MM.1S (cell line): ENCODE measurements around the gene SSBP4.

Experiments
- EZH2 ChIP-seq: fragments of 300-600 bp; sonication (generic); optimal IDR thresholded peaks from 2 replicates; pipeline ENCODE3; 2017; ENCODE audit warnings: low read depth, mild to moderate bottlenecking, antibody characterized with exemption, low read length, mixed read lengths
- TF ChIP-seq, protein P1 (sequence below): fragments of 300-600 bp; sonication (generic); IDR thresholded peaks from 2 replicates; pipeline ENCODE4 v1.5.1; 2016; ENCODE audit warnings: antibody characterized with exemption, low read length, mixed read lengths

DNA sequence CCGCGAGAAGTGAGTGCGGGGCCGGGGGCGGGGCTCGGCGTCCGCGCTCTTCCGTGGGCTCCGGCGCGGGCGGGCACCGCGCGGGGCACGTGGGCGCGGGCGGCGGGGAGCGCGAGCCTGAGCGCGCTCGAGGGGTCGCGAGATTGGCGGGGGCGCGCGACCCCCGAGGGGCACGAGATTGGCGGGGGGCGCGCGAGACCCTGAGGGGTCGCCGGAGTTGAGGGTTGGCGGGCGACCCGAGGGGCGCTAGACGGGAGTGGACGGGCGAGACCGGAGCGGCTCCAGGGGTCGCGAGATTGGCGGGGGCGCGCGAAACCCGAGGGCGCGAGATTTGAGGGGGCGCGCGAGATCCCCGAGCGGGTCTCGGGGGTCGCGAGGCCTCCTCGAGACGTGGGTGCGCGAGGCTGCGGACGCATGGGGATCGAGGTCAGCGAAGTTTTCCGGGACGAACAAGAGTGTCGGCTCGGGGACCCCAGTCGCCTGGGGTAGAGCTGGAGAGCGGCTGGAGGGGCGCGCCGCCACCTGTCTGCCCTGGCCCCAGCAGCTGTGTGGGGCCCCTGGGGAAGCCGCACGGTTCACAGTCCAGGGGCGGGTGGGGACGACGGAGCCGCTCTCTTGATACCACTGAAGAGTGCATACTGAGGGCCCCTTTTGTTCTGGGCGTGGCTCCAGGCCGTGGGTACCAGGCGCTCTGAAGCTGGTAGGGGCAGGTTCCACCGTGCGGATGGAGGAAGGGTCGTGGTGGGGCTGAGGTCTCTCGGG, 682 bp downstream of the SSBP4 start:
- TF ChIP-seq, protein P1, sequence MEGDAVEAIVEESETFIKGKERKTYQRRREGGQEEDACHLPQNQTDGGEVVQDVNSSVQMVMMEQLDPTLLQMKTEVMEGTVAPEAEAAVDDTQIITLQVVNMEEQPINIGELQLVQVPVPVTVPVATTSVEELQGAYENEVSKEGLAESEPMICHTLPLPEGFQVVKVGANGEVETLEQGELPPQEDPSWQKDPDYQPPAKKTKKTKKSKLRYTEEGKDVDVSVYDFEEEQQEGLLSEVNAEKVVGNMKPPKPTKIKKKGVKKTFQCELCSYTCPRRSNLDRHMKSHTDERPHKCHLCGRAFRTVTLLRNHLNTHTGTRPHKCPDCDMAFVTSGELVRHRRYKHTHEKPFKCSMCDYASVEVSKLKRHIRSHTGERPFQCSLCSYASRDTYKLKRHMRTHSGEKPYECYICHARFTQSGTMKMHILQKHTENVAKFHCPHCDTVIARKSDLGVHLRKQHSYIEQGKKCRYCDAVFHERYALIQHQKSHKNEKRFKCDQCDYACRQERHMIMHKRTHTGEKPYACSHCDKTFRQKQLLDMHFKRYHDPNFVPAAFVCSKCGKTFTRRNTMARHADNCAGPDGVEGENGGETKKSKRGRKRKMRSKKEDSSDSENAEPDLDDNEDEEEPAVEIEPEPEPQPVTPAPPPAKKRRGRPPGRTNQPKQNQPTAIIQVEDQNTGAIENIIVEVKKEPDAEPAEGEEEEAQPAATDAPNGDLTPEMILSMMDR = no peak
- TF ChIP-seq EZH2 = no peak
